ENCODE results near the gene ORC6. TPM values are rescaled to one million over a fixed set of nuclear protein-coding genes. Genes with fewer than 3 reads are reported as not detected.

Gene ORC6
- total RNA-seq, 1 donor from 2014 or later: 31.0 TPM

DNA sequence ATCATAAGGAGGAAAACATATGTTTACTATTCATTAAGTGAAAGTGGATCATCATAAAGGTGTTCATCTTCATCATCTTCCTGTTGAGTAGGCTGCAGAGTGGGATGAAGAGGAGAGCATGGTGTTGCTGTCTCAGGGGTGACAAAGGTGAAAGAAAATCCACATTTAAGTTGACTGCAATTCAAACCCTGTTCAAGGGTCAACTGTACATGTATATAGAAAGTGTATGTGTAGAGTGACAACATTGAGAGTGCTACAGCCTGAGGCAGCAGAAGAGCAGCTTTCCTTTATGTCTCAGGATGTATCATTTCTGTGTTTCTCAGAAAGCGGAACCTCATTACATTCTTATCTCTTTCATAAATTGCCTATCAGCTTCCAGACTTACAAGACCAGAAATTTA is 17.2 kb downstream of the ORC6 start:
- Mint-ChIP-seq H3K36me3 (no peaks in the 10 kb centered on the region), H3K4me1 (peaks cover 6% of the 10 kb centered on the region), H3K4me3 (no peak overlapping the region), H3K27me3 (ENCODE audit: low read depth) (no peaks in the 10 kb centered on the region), H3K27ac (no peak overlapping the region), H3K9me3 (no peaks in the 10 kb centered on the region)
- no peak for DNase-seq (ENCODE audit: low spot score in 2 of 2, unreplicated experiment in 2 of 2)
- TF ChIP-seq, protein P1, sequence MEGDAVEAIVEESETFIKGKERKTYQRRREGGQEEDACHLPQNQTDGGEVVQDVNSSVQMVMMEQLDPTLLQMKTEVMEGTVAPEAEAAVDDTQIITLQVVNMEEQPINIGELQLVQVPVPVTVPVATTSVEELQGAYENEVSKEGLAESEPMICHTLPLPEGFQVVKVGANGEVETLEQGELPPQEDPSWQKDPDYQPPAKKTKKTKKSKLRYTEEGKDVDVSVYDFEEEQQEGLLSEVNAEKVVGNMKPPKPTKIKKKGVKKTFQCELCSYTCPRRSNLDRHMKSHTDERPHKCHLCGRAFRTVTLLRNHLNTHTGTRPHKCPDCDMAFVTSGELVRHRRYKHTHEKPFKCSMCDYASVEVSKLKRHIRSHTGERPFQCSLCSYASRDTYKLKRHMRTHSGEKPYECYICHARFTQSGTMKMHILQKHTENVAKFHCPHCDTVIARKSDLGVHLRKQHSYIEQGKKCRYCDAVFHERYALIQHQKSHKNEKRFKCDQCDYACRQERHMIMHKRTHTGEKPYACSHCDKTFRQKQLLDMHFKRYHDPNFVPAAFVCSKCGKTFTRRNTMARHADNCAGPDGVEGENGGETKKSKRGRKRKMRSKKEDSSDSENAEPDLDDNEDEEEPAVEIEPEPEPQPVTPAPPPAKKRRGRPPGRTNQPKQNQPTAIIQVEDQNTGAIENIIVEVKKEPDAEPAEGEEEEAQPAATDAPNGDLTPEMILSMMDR (IDR thresholded peaks at IDR 0.05; ENCODE audit: unreplicated experiment): no peak

GRCh38 chr16:46709469-46710005 is 20.1 kb downstream of the ORC6 start:
- no peak overlapping the region for H3K27ac Mint-ChIP-seq
- no peaks in the 10 kb centered on the region for H3K36me3 Mint-ChIP-seq
- peaks cover 11% of the 10 kb centered on the region for H3K4me1 Mint-ChIP-seq
- TF ChIP-seq, protein P1 (IDR thresholded peaks at IDR 0.05; ENCODE audit: unreplicated experiment): no peak
- no peak for DNase-seq (ENCODE audit: low spot score in 2 of 2, unreplicated experiment in 2 of 2)
- H3K27me3 Mint-ChIP-seq (ENCODE audit: low read depth): no peaks in the 10 kb centered on the region
- no peak overlapping the region for H3K4me3 Mint-ChIP-seq
- H3K9me3 Mint-ChIP-seq: no peaks in the 10 kb centered on the region

DNA sequence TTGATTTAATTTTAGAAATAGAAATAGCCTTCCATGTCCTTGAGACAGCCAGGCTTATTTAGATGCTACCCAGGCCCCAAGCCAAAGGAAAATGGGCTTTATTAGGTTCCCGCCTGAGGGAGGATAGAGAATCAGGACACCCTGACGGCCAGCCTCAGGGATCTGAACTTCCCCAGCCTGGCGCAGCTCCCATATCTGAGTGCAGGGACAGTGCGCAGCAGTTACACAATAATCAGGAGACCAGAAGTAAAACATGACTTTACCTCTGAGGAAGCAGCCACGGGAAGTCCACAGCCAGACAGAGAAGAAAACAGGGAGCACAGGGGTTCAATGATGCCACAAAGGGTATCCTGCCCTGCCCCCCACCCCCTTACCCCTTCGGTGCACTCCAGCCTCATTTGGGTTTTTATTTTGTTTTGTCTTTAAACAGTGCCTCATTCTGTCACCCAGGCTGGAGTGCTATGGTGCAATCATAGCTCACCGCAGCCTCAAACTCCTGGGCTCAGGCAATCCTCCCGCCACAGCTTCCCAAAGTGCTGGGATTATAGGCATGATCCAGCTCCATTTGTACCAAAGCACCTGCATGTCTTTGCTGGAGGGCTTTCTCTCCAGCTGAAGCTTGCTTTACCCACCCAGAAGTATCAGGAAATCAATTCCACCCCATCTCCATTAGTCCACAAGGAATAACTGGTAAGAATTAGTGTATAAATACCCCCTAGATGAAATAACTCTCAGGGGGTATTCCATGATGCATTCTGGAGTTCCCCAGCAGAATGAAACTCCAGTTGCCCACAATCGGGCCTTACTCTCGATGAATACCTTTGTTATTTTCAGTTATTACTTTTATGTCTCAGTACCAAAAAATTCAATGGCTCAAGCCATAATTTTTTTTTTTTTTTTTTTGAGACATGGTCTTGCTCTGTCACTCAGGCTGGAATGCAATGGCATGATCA is 21.9 kb downstream of the ORC6 start:
- peaks cover 4% of the 10 kb centered on the region for H3K9me3 Mint-ChIP-seq
- no peak for DNase-seq (ENCODE audit: low spot score in 2 of 2, unreplicated experiment in 2 of 2)
- no peak overlapping the region for H3K27ac Mint-ChIP-seq
- no peak overlapping the region for H3K4me3 Mint-ChIP-seq
- no peaks in the 10 kb centered on the region for H3K27me3 Mint-ChIP-seq (ENCODE audit: low read depth)
- TF ChIP-seq, protein P1 (IDR thresholded peaks at IDR 0.05; ENCODE audit: unreplicated experiment): no peak
- H3K36me3 Mint-ChIP-seq: no peaks in the 10 kb centered on the region
- H3K4me1 Mint-ChIP-seq: peaks cover 11% of the 10 kb centered on the region

- no peak overlapping the region for H3K4me3 Mint-ChIP-seq
- H3K4me1 Mint-ChIP-seq: peaks cover 5% of the 10 kb centered on the region
- no peak for DNase-seq (ENCODE audit: low spot score in 2 of 2, unreplicated experiment in 2 of 2)
- no peaks in the 10 kb centered on the region for H3K36me3 Mint-ChIP-seq
- peaks cover 4% of the 10 kb centered on the region for H3K9me3 Mint-ChIP-seq
- TF ChIP-seq, protein P1 (IDR thresholded peaks at IDR 0.05; ENCODE audit: unreplicated experiment): no peak
- H3K27ac Mint-ChIP-seq: no peak overlapping the region
- no peaks in the 10 kb centered on the region for H3K27me3 Mint-ChIP-seq (ENCODE audit: low read depth)
Observed at GRCh38 chr16:46712911-46713310, 23.5 kb downstream of the ORC6 start.

DNA sequence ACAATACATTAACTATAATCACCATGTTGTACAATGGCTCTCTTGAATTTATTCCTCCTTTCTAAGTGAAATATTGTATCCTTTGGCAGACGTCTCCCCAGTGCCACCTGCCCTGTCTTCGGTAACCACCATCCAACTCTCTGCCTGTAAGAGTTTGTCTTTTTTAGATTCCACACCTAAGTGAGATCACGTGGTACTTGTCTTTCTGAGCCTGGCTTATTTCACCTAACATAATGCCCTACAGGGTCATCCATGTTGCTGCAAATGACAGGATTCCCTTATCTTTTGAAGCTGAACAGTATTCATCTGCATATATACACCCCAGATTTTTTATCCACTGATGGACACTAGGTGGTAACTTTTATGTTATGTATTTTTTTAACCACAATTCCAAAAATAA is 24.2 kb downstream of the ORC6 start:
- Mint-ChIP-seq H3K9me3 (peaks cover 4% of the 10 kb centered on the region), H3K4me3 (no peak overlapping the region), H3K4me1 (peaks cover 5% of the 10 kb centered on the region), H3K36me3 (no peaks in the 10 kb centered on the region), H3K27me3 (ENCODE audit: low read depth) (no peaks in the 10 kb centered on the region), H3K27ac (no peak overlapping the region)
- no peak for DNase-seq (ENCODE audit: low spot score in 2 of 2, unreplicated experiment in 2 of 2)
- TF ChIP-seq, protein P1 (IDR thresholded peaks at IDR 0.05; ENCODE audit: unreplicated experiment): no peak

Measured in mesothelial cell of epicardium (in vitro differentiated cells).